SJSA1 (cell line): ENCODE results near the gene CHCHD10. TPM values are rescaled to one million over a fixed set of nuclear protein-coding genes. Genes with fewer than 3 reads are reported as not detected.

ENCODE experiments used
- DNase-seq, 2 experiments: peaks; one replicate each; pipeline ENCODE4 v3.0.0-alpha.2; 2015 to 2020; ENCODE audit warnings: low spot score in 2 of 2, low read depth in 1 of 2
- H3K27ac ChIP-seq: fragments of 250-450 bp; sonication (Bioruptor Pico); 2 replicates; pipeline ENCODE4 v1.5.1; 2020; ENCODE audit warnings: mild to moderate bottlenecking, moderate library complexity
- H3K27me3 ChIP-seq: fragments of 250-450 bp; sonication (Bioruptor Pico); replicated peaks from 2 replicates; pipeline ENCODE4 v1.5.1; 2020; ENCODE audit warnings: mild to moderate bottlenecking, moderate library complexity
- H3K36me3 ChIP-seq: fragments of 250-450 bp; sonication (Bioruptor Pico); 2 replicates; pipeline ENCODE4 v1.5.1; 2020; ENCODE audit warnings: mild to moderate bottlenecking
- H3K4me1 ChIP-seq: fragments of 250-450 bp; sonication (Bioruptor Pico); replicated peaks from 2 replicates; pipeline ENCODE4 v1.6.1; 2021; ENCODE audit warnings: mild to moderate bottlenecking
- H3K4me3 ChIP-seq: fragments of 250-450 bp; sonication (Bioruptor Pico); 2 replicates; pipeline ENCODE4 v1.5.1; 2020; ENCODE audit warnings: mild to moderate bottlenecking
- H3K9me3 ChIP-seq: fragments of 250-450 bp; sonication (Bioruptor Pico); replicated peaks from 2 replicates; pipeline ENCODE4 v1.5.1; 2020; ENCODE audit warnings: mild to moderate bottlenecking
- total RNA-seq: library from RNA; depleted of rRNA; stranded (reverse); fragments of >200 nt; shearing (Covaris generic); gene quantifications from 2 replicates; pipeline ENCODE4 v1.2.3, GENCODE V29; 2014; rRNA removed

CHCHD10 gene
- total RNA-seq: 6.4 and 47.7 TPM in 2 replicates

DNA sequence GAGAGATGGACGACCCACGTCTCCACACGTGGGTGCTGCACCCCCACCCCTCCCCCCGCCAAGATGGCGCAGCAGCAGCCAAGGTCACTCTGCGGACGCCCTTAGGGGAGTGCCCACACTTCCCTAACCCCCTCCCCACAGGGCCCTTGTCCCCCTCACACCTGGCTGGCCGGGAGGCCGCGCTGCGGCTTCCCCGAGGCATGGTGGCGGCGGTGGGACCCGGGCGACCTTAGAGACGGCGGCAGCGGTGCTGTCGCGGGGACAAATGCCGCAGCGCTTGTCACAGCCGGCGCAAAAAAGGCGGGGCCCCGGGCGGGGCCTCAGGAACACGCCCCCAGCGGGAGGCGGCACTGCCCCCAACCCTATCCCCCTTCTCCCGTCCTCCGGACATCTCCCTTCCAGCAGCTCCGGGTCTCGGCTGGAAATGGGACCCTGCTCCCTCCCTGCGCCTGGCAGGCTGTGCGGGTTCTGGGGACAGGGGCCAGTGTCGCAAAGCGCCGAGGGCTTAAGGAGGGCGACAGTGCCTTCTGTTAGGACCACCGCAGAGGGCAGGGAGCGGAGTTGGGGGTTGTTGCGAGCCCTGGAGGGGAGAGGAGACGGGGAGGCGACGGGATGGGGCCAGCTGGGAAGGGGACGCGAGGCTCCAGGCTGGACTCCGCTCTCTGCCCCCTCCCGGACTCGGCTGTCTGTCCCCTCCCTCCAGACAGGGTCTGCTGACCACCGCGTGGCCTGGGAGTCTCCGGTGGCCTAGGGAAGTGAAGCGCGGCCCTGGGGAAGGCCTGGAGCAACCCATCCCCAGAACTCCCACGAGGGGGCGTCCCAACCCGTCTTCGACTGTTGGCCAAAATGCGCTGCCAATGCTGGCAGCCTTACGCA, at the start of gene CHCHD10:
TSS of gene CHCHD10 (minus strand) at position 300 of the 876 bp plus-strand sequence. CDS start at position 202, 98 bp downstream.
- Histone ChIP-seq H3K9me3 (no peaks in the 10 kb centered on the region), H3K27ac (peak within 1 kb of the TSS; percentile 50), H3K27me3 (no peaks in the 10 kb centered on the region), H3K4me3 (peak within 1 kb of the TSS; percentile 74), H3K4me1 (peaks cover 68% of the 10 kb centered on the region), H3K36me3 (peaks cover 28% of the 10 kb centered on the region)
- DNase-seq: peak; percentile 85 to 86

DNA sequence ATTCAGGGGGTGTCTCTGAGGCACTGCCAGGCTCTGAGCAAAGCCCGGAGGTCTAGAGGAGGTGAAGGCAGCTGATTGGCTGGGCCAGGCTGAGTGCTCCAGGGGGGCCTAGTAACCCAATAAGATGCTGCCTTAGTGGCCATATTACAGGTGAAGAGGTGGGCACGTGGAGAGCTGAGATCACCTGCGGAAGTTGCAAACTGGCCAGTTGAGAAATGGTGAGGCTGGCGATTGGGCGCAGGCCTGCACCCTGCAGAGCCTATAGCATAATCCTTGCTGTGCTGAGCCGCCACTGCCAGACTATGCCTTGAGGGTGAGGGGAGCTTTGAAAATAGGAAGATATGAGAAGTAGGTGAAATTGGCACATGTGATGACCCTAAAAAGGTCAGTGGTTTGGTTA, 49.4 kb upstream of the CHCHD10 start:
- Histone ChIP-seq H3K4me1 (peaks cover 3% of the 10 kb centered on the region; the same call in 1 of the 2 replicates), H3K4me3 (no peak overlapping the region), H3K27ac (no peak overlapping the region), H3K27me3 (no peaks in the 10 kb centered on the region), H3K9me3 (no peaks in the 10 kb centered on the region), H3K36me3 (peaks cover 93% of the 10 kb centered on the region)
- DNase-seq: no peak

DNA sequence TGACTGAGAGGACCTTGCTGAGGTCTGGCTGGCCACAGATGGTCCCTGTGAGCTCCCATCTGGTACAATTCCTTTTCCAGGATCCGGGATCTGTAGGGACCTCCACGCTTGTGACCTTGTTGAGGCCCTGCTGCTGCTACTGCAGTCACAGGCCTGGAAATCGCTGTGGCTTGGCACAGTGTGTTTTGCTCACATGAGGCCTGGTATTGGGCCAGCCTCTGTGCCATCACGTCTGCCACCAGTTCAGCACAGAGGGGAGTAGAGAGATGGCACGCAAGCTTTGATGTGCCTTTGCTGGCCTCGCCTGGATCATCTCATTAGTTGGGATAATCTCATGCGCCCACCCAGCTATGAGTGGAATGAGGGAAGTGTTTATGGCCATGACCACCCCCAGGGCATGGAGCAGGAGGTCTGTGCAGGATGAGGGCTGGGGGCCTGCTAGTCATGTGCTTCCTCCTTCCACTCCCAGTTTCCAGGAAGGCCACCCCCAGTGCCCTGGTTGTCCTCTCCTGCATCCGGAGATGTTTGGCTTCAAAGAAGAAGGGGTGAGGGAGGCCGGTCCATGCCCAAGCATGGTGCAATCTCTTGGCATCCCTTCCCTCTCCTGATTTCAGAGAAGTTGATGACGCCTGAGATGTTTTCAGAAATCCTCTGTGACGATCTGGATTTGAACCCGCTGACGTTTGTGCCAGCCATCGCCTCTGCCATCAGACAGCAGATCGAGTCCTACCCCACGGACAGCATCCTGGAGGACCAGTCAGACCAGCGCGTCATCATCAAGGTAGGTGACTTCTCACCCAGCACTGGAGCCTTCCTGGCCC, 48.6 kb upstream of the CHCHD10 start:
- H3K4me3 ChIP-seq: no peak overlapping the region
- H3K27ac ChIP-seq: no peak overlapping the region
- peaks cover 91% of the 10 kb centered on the region for H3K36me3 ChIP-seq
- H3K27me3 ChIP-seq: no peaks in the 10 kb centered on the region
- no peaks in the 10 kb centered on the region for H3K9me3 ChIP-seq
- H3K4me1 ChIP-seq: peaks cover 3% of the 10 kb centered on the region; the same call in 1 of the 2 replicates
- DNase-seq: no peak

DNA sequence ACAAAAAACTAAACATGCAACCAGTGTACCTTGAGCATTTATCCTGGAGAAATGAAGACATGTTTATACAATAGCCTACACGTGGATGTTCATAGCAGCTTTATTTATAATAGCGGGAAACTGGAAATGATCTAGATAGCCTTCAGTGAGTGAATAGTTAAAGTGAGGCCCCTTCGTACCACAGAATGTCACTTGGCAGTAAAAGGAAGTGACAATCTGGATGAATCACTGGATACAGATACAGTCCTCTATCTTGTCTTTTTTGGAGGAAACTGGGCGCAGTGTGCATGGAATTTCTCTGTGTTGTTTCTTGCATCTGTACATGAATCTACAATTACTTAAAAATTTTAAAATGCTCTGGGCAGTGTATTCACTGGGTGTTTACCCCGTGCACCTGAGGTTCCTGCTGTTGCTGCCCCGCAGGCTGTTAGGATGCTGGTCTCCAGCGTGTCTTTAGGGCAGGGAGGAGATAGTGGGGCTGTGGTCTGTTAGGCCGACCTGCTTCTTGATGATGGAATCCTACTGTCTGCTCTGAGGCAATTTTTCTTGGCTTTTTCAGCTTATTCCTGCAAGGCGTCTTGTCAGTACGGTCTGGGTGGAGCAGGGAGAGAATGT, 47.9 kb upstream of the CHCHD10 start:
- Histone ChIP-seq H3K4me1 (peaks cover 1% of the 10 kb centered on the region; the same call in 1 of the 2 replicates), H3K4me3 (no peak overlapping the region), H3K27ac (no peak overlapping the region), H3K9me3 (no peaks in the 10 kb centered on the region), H3K27me3 (no peaks in the 10 kb centered on the region), H3K36me3 (peaks cover 89% of the 10 kb centered on the region)
- no peak for DNase-seq

DNA sequence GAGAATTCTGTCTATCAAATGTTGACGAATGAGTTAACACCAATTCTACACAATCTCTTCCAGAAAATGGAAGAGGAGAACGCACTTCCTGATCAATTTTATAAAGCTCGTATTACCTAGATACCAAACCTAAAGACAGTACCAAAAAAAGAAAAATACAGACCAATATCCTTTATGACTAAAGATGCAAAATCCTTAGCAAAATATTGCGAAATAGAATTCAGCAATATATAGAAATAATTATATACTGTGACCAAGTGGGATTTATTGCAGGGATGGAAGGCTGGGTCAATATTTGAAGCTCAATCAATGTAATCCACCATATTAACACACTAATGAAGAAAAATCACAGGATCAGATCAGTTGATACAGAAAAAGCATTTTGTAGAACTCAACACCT, 44.6 kb upstream of the CHCHD10 start:
- Histone ChIP-seq H3K27me3 (no peaks in the 10 kb centered on the region), H3K9me3 (no peaks in the 10 kb centered on the region), H3K36me3 (peaks cover 60% of the 10 kb centered on the region), H3K27ac (no peak overlapping the region), H3K4me3 (no peak overlapping the region), H3K4me1 (no peaks in the 10 kb centered on the region)
- DNase-seq: no peak

DNA sequence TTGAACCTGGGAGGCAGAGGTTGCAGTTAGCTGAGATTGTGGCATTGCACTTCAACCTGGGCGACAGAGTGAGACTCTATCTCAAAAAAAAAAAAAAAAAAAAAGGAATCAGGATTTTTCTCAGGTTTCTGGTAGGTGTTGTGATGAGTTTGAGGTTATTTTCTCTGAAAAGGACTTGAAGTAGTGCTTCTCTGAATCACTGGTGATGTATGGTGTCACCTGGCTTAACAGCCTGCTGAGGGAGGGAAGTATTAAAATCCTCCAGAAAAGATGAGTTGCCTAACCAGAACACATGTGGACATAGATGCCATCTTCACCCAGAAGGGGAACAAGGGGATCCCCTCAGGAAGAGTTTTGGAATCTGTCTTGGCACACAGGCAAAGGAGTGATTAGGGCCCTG, 39.1 kb upstream of the CHCHD10 start:
- no peaks in the 10 kb centered on the region for H3K27me3 ChIP-seq
- H3K4me3 ChIP-seq: no peak overlapping the region
- H3K27ac ChIP-seq: no peak overlapping the region
- no peaks in the 10 kb centered on the region for H3K4me1 ChIP-seq
- no peaks in the 10 kb centered on the region for H3K9me3 ChIP-seq
- no peak for DNase-seq
- H3K36me3 ChIP-seq: peaks cover 67% of the 10 kb centered on the region

DNA sequence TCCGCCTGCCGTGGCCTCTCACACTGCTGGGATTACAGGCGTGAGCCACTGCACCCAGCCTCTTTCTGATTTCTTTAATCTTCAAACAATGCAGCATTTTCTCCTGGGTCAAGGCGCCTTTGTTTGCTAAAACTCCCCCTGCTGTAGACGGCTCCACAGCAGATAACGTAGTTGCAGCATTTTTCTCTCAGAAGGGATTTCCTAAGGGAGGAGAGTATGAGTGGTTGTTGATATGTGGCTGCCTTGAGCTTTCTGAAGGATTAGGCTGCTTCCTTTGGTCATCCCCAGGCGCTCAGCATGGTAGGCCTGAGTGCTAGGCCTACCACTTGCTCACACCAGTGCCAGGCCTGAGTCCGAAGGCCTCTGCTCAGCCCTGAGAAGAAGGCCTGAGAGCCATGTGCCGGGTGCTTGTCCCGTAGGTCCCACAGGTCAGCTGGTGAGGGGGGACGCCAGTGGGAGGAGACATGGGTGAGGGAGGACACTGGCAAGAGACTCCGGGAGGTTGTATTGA, 37.1 kb upstream of the CHCHD10 start:
- no peak for DNase-seq
- H3K4me1 ChIP-seq: no peaks in the 10 kb centered on the region
- H3K36me3 ChIP-seq: peaks cover 77% of the 10 kb centered on the region
- H3K4me3 ChIP-seq: no peak overlapping the region
- H3K27me3 ChIP-seq: no peaks in the 10 kb centered on the region
- no peak overlapping the region for H3K27ac ChIP-seq
- no peaks in the 10 kb centered on the region for H3K9me3 ChIP-seq

DNA sequence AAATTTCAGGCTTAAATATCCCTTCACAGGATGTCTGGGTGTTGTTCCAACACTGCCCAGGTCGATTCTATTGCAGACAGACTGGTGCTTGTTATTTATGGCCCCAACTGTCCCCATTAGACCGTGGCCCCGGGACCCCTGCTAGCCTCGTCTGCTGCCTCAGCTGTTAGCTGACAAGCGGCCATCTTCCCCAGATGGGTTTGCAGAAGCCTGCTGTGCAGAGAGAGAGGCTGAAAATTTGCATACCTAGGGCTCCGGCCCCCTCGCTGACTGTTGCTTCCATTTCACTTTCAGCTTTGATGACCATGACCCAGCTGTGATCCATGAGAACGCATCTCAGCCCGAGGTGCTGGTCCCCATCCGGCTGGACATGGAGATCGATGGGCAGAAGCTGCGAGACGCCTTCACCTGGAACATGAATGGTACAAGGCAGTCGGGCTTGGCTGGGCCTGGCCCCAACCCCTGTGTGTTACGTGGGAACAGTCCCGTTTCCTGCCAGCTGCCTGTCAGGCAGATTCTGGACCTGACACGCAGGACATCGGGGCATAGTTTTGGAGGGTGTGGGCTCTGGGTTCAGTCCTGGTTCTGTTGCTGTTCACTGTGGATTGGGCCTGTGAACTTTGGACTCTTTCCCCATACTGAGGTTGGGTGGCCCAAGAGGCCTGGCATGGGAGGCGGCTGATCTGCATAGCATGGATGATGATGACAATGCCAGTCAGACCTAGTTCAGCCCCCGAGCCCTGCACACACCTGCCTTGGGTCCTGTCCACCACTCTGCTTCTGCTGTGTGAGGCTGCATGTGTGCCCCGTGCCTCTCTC, 35.4 kb upstream of the CHCHD10 start:
- Histone ChIP-seq H3K27me3 (no peaks in the 10 kb centered on the region), H3K4me3 (no peak overlapping the region), H3K27ac (no peak overlapping the region), H3K4me1 (no peaks in the 10 kb centered on the region), H3K9me3 (no peaks in the 10 kb centered on the region), H3K36me3 (peaks cover 86% of the 10 kb centered on the region)
- DNase-seq: no peak

DNA sequence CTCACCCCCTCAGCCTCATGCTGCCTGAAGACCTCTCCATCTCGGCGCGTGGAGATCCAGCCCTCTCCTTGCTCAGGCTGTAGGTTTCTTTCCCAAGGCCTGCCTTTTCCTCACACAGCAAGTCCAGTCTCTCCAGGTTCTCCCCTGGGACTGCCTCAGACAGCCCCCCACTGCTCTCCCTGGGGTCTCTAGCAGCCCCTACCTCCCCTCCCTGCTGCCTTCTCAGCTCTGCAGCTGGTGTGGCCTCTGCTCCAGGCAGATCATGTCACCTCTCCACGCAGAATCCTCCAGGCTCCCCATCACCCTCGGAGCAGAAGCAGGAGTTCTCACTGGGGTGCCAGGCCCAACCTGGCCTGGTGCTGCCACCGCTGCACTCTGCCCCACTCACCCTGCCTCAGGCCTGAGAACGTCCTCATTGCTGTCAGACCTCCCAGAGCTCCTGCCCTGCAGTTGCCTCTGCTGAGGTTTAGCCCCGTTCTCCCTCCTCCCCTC, 34.2 kb upstream of the CHCHD10 start:
- H3K27me3 ChIP-seq: no peaks in the 10 kb centered on the region
- H3K36me3 ChIP-seq: peaks cover 86% of the 10 kb centered on the region
- DNase-seq: no peak
- no peak overlapping the region for H3K27ac ChIP-seq
- H3K9me3 ChIP-seq: no peaks in the 10 kb centered on the region
- H3K4me1 ChIP-seq: no peaks in the 10 kb centered on the region
- no peak overlapping the region for H3K4me3 ChIP-seq

DNA sequence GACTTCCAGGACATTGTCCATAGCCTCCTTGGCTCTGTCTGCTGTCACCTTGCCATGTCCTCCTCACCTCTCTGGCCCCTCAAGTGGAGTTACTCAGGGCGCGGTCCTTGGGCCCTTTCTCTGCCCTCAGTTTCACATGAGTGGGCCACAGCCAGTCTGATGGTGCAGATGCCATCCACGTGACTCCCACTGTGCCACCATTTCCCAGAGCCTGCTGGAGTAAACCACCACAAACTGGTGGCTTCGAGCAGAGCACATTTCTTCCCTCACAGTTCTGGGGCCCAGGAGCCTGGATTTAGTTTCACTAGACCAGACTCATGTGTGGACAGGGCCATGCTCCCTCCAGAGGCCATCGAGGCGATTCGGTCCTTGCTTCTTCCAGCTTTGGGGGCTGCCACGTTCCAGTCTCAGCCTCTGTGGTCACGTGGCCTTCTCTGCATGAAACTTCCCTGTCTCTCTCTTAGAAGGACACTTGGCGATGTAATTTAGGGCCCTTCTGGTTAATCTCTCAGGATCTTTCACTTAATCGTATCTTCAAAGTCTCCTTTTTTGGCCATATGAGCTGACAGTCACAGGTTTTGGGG, 33.6 kb upstream of the CHCHD10 start:
- Histone ChIP-seq H3K36me3 (peaks cover 85% of the 10 kb centered on the region), H3K9me3 (no peaks in the 10 kb centered on the region), H3K27ac (no peak overlapping the region), H3K4me1 (no peaks in the 10 kb centered on the region), H3K4me3 (no peak overlapping the region), H3K27me3 (no peaks in the 10 kb centered on the region)
- no peak for DNase-seq

DNA sequence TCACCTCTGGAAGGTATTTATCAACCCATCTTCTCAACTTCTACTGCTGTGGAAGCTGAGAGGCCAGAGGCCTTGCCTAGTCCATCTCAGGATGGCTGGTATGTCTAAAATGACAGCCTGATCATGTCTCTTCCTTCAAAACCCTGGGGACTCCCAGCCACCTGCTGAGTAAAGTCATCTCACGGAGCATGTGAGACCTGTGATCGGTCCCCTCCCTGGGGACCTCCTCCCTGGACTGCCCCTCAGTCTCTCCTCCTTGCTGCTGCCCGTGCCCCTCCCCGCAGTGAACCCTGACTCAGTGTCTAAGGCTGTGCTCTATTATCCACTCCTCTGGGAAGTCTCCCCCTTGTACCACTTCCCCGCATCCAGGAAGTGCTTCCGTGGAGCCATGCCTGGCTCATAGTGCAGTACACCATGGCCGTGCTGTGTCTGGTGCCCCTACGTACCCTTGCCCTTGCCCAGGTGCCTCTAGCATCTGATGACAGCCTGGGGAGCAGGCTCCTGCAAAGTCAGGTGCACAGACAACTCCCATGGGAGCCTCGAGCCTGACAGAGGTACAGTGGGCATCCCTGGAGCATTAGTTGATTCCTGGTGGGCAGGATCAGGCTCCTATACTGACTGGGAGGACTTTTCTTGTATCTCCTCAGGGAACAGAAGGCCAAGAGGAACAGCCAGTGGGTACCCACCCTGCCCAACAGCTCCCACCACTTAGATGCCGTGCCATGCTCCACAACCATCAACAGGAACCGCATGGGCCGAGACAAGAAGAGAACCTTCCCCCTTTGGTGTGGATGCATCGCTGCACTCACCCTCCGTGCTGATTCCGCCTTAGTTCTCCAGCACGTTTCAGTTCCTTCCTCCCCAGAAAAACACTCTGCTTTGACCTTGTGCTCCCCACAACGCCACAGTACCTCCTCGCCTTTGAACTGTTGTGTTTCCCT, 32.8 kb upstream of the CHCHD10 start:
- no peak for DNase-seq
- no peaks in the 10 kb centered on the region for H3K9me3 ChIP-seq
- H3K27ac ChIP-seq: no peak overlapping the region
- H3K27me3 ChIP-seq: no peaks in the 10 kb centered on the region
- no peak overlapping the region for H3K4me3 ChIP-seq
- peaks cover 83% of the 10 kb centered on the region for H3K36me3 ChIP-seq
- H3K4me1 ChIP-seq: no peaks in the 10 kb centered on the region

DNA sequence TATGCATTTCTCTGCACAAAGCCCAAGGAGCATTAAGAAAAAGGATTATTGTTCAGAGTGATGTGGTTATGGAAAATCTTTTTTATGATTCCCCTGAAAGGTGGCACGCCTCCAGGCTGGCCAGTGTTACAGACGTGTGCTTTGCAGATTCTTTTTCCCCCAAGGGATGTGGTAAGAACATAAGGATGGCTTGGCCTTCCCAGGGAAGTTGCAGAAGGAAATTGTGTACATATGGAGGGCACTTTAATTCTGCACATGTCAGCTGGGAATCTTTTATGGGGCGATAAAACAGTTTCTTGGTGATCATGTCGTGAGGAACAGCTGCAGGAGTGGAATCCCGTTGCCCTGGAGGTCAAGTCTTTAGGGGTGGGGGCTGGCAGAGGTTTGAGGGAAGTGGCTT, 28.7 kb upstream of the CHCHD10 start:
- no peaks in the 10 kb centered on the region for H3K27me3 ChIP-seq
- no peak overlapping the region for H3K27ac ChIP-seq
- H3K9me3 ChIP-seq: no peaks in the 10 kb centered on the region
- H3K4me3 ChIP-seq: no peak overlapping the region
- H3K36me3 ChIP-seq: peaks cover 82% of the 10 kb centered on the region
- no peak for DNase-seq
- H3K4me1 ChIP-seq: peaks cover 9% of the 10 kb centered on the region
